GM12864 (cell line): ENCODE data around the gene FOXJ3.

ENCODE experiments used
- DNase-seq: peaks from one replicate; pipeline ENCODE4 v3.0.0-alpha.2; 2011; ENCODE audit warnings: low read depth
- H3K4me3 ChIP-seq: 2 replicates; pipeline ENCODE4 v1.5.1; 2011; ENCODE audit warnings: mild to moderate bottlenecking, low read depth, low read length, control low read depth
- CTCF ChIP-seq: IDR thresholded peaks from 2 replicates; pipeline ENCODE4 v1.5.1; 2011; ENCODE audit warnings: low read depth, mild to moderate bottlenecking, moderate library complexity, low read length, control low read depth, inconsistent platforms; ENCODE audit errors: missing control alignments

FOXJ3 gene

GRCh38 chr1:42164551-42165420 lies 170.2 kb downstream of the FOXJ3 start, which contains the start of gene GUCA2A:
Gene GUCA2A (minus strand): TSS chr1:42164745. CDS start chr1:42164712, 33 bp downstream.
- H3K4me3 ChIP-seq, result no peak within 1 kb of the TSS
- no peak for TF ChIP-seq CTCF
- no peak for DNase-seq

- TF ChIP-seq CTCF, result no peak
- H3K4me3 ChIP-seq, result no peak overlapping the region
- DNase-seq, result no peak
Measured at GRCh38 chr1:42163536-42164503, 171.2 kb downstream of the FOXJ3 start.

- DNase-seq, result no peak
- TF ChIP-seq CTCF, result no peak
Measured at GRCh38 chr1:42163114-42163513, 171.9 kb downstream of the FOXJ3 start.

GRCh38 chr1:42162181-42162580 lies 172.9 kb downstream of the FOXJ3 start:
- no peak for DNase-seq
- no peak for TF ChIP-seq CTCF

More at GRCh38 chr1:42163114-42163513, 171.9 kb downstream of the FOXJ3 start:
- no peak overlapping the region for H3K4me3 ChIP-seq

GRCh38 chr1:42158189-42158588 lies 176.8 kb downstream of the FOXJ3 start:
- TF ChIP-seq CTCF, result no peak
- H3K4me3 ChIP-seq, result no peak overlapping the region
- DNase-seq, result no peak

More at GRCh38 chr1:42162181-42162580, 172.9 kb downstream of the FOXJ3 start:
- H3K4me3 ChIP-seq, result no peak overlapping the region

- no peak overlapping the region for H3K4me3 ChIP-seq
- no peak for DNase-seq
- peak; percentile 25 for TF ChIP-seq CTCF
Measured at GRCh38 chr1:42157667-42158066, 177.4 kb downstream of the FOXJ3 start.
